ENCODE measurements around the gene ZBED2. TPM values are rescaled to one million over a fixed set of nuclear protein-coding genes. Genes with fewer than 3 reads are reported as not detected.

ZBED2 gene
- total and polyA plus RNA-seq, 2 of the 8 experiments (the other 6 are each of a cell fraction or from before 2014, with no cell fraction given): not detected

GRCh38 chr3:111607240-111607920 is 12.2 kb upstream of the ZBED2 start (continued):
- TF ChIP-seq CTCF (IDR thresholded peaks at IDR 0.05; ENCODE audit: control extremely low read depth in 1 of 3, insufficient read depth in 1 of 3, low read depth in 1 of 3, low read length in 3 of 3) (no peak), SUZ12 (IDR thresholded peaks at IDR 0.05; ENCODE audit: low read length) (no peak), SIRT6 (IDR thresholded peaks at IDR 0.05; ENCODE audit: low read length) (no peak), MAFK (IDR thresholded peaks at IDR 0.05; ENCODE audit: low read depth, low read length) (no peak)

All from H1 (cell line).